HUES6 (cell line): ENCODE results near the gene RPL5.

Experiments used
- H3K27ac ChIP-seq: 2 replicates; pipeline ENCODE4 v1.7.0; 2013; ENCODE audit warnings: low read depth, mild to moderate bottlenecking, low read length, inconsistent platforms
- H3K27me3 ChIP-seq: 2 replicates; pipeline ENCODE4 v1.6.1; 2013; ENCODE audit warnings: low read length; ENCODE audit not compliant: control insufficient read depth, insufficient read depth
- H3K36me3 ChIP-seq: 2 replicates; pipeline ENCODE4 v1.6.1; 2013; ENCODE audit warnings: low read length; ENCODE audit not compliant: control insufficient read depth, insufficient read depth
- H3K4me1 ChIP-seq: 2 replicates; pipeline ENCODE4 v1.6.1; 2013; ENCODE audit warnings: low read length; ENCODE audit not compliant: control insufficient read depth, insufficient read depth
- H3K4me3 ChIP-seq: 2 replicates; pipeline ENCODE4 v1.5.1; 2013; ENCODE audit warnings: low read depth, low read length
- H3K9ac ChIP-seq: one replicate; pipeline ENCODE4 v1.6.1; 2013; ENCODE audit warnings: mild to moderate bottlenecking, low read length
- H3K9me3 ChIP-seq: 2 replicates; pipeline ENCODE4 v1.6.1; 2013; ENCODE audit warnings: low read depth, low read length; ENCODE audit not compliant: control insufficient read depth, insufficient read depth

RPL5 gene

GRCh38 chr1:92858564-92859399 lies 26.9 kb downstream of the RPL5 start:
- Histone ChIP-seq H3K9ac (no peak overlapping the region), H3K4me3 (no peak overlapping the region), H3K9me3 (no peaks in the 10 kb centered on the region), H3K36me3 (no peaks in the 10 kb centered on the region), H3K4me1 (no peaks in the 10 kb centered on the region), H3K27me3 (no peaks in the 10 kb centered on the region), H3K27ac (no peak overlapping the region)

GRCh38 chr1:92859400-92860039 lies 27.7 kb downstream of the RPL5 start:
- H3K9me3 ChIP-seq: no peaks in the 10 kb centered on the region
- no peak overlapping the region for H3K9ac ChIP-seq
- no peaks in the 10 kb centered on the region for H3K36me3 ChIP-seq
- H3K4me1 ChIP-seq: no peaks in the 10 kb centered on the region
- no peak overlapping the region for H3K27ac ChIP-seq
- no peaks in the 10 kb centered on the region for H3K27me3 ChIP-seq
- no peak overlapping the region for H3K4me3 ChIP-seq

- H3K27me3 ChIP-seq: no peaks in the 10 kb centered on the region
- H3K4me1 ChIP-seq: no peaks in the 10 kb centered on the region
- H3K9ac ChIP-seq: no peak overlapping the region
- H3K27ac ChIP-seq: no peak overlapping the region
- H3K36me3 ChIP-seq: no peaks in the 10 kb centered on the region
- no peaks in the 10 kb centered on the region for H3K9me3 ChIP-seq
- no peak overlapping the region for H3K4me3 ChIP-seq
These were observed 30.8 kb downstream of the RPL5 start for GRCh38 chr1:92862605-92863004.

GRCh38 chr1:92864131-92864530 lies 32.3 kb downstream of the RPL5 start:
- no peaks in the 10 kb centered on the region for H3K9me3 ChIP-seq

GRCh38 chr1:92870591-92870990 lies 38.8 kb downstream of the RPL5 start:
- 0 out of 2 replicates have a peak, but pooled peaks cover 2% of the 10 kb centered on the region for H3K9me3 ChIP-seq
- H3K27ac ChIP-seq: no peak overlapping the region
- H3K4me3 ChIP-seq: no peak overlapping the region
- H3K4me1 ChIP-seq: no peaks in the 10 kb centered on the region
- H3K9ac ChIP-seq: no peak overlapping the region
- no peaks in the 10 kb centered on the region for H3K27me3 ChIP-seq
- H3K36me3 ChIP-seq: no peaks in the 10 kb centered on the region

More at GRCh38 chr1:92864131-92864530, 32.3 kb downstream of the RPL5 start:
- Histone ChIP-seq H3K9ac (no peak overlapping the region), H3K27me3 (no peaks in the 10 kb centered on the region), H3K36me3 (no peaks in the 10 kb centered on the region), H3K4me3 (no peak overlapping the region), H3K27ac (no peak overlapping the region), H3K4me1 (no peaks in the 10 kb centered on the region)

- no peak overlapping the region for H3K27ac ChIP-seq
- H3K27me3 ChIP-seq: no peaks in the 10 kb centered on the region
- H3K9ac ChIP-seq: no peak overlapping the region
- H3K4me1 ChIP-seq: no peaks in the 10 kb centered on the region
- no peak overlapping the region for H3K4me3 ChIP-seq
- H3K9me3 ChIP-seq: 0 out of 2 replicates have a peak, but pooled peaks cover 2% of the 10 kb centered on the region
- H3K36me3 ChIP-seq: no peaks in the 10 kb centered on the region
These were observed 40.9 kb downstream of the RPL5 start for GRCh38 chr1:92872719-92873118.

- Histone ChIP-seq H3K4me1 (no peaks in the 10 kb centered on the region), H3K9me3 (0 out of 2 replicates have a peak, but pooled peaks cover 2% of the 10 kb centered on the region), H3K27me3 (no peaks in the 10 kb centered on the region), H3K27ac (no peak overlapping the region), H3K4me3 (no peak overlapping the region), H3K9ac (no peak overlapping the region), H3K36me3 (no peaks in the 10 kb centered on the region)
These were observed 43.1 kb downstream of the RPL5 start for GRCh38 chr1:92874987-92875386.

GRCh38 chr1:92876351-92876750 lies 44.5 kb downstream of the RPL5 start:
- Histone ChIP-seq H3K27me3 (no peaks in the 10 kb centered on the region), H3K9ac (no peak overlapping the region)

GRCh38 chr1:92877081-92877711 lies 45.4 kb downstream of the RPL5 start:
- Histone ChIP-seq H3K4me3 (no peak overlapping the region), H3K27ac (no peak overlapping the region), H3K36me3 (no peaks in the 10 kb centered on the region), H3K4me1 (no peaks in the 10 kb centered on the region), H3K27me3 (no peaks in the 10 kb centered on the region), H3K9me3 (0 out of 2 replicates have a peak, but pooled peaks cover 2% of the 10 kb centered on the region), H3K9ac (no peak overlapping the region)

More at GRCh38 chr1:92876351-92876750, 44.5 kb downstream of the RPL5 start:
- Histone ChIP-seq H3K4me3 (no peak overlapping the region), H3K36me3 (no peaks in the 10 kb centered on the region), H3K9me3 (0 out of 2 replicates have a peak, but pooled peaks cover 2% of the 10 kb centered on the region), H3K27ac (no peak overlapping the region), H3K4me1 (no peaks in the 10 kb centered on the region)

- H3K9me3 ChIP-seq: no peaks in the 10 kb centered on the region
- H3K4me3 ChIP-seq: no peak overlapping the region
- no peaks in the 10 kb centered on the region for H3K4me1 ChIP-seq
- H3K9ac ChIP-seq: no peak overlapping the region
- H3K27me3 ChIP-seq: no peaks in the 10 kb centered on the region
- no peaks in the 10 kb centered on the region for H3K36me3 ChIP-seq
- H3K27ac ChIP-seq: no peak overlapping the region
These were observed 46.0 kb downstream of the RPL5 start for GRCh38 chr1:92877792-92878191.
